IPS-20b (cell line): Measurements from ENCODE around the gene CARMIL1.

Source experiments
- H3K27ac ChIP-seq: one replicate; pipeline ENCODE4 v1.5.1; 2013; ENCODE audit warnings: low read length
- H3K27me3 ChIP-seq: 2 replicates; pipeline ENCODE4 v1.6.1; 2013; ENCODE audit warnings: mild to moderate bottlenecking, low read length, inconsistent platforms; ENCODE audit not compliant: insufficient read depth
- H3K36me3 ChIP-seq: 2 replicates; pipeline ENCODE4 v1.6.1; 2013; ENCODE audit warnings: low read depth, mild to moderate bottlenecking, inconsistent platforms, low read length, moderate library complexity; ENCODE audit not compliant: insufficient read depth
- H3K4me1 ChIP-seq: 2 replicates; pipeline ENCODE4 v1.6.1; 2013; ENCODE audit warnings: mild to moderate bottlenecking, control low read depth, inconsistent platforms, low read length, moderate library complexity; ENCODE audit not compliant: insufficient read depth
- H3K4me3 ChIP-seq: 2 replicates; pipeline ENCODE4 v1.5.1; 2013; ENCODE audit warnings: mild to moderate bottlenecking, low read length, inconsistent platforms
- H3K9ac ChIP-seq: 2 replicates; pipeline ENCODE4 v1.6.1; 2013; ENCODE audit warnings: low read depth, mild to moderate bottlenecking, inconsistent platforms, low read length, moderate library complexity
- H3K9me3 ChIP-seq: 2 replicates; pipeline ENCODE4 v1.6.1; 2013; ENCODE audit warnings: mild to moderate bottlenecking, low read depth, low read length, inconsistent platforms; ENCODE audit not compliant: insufficient read depth

The CARMIL1 gene

DNA sequence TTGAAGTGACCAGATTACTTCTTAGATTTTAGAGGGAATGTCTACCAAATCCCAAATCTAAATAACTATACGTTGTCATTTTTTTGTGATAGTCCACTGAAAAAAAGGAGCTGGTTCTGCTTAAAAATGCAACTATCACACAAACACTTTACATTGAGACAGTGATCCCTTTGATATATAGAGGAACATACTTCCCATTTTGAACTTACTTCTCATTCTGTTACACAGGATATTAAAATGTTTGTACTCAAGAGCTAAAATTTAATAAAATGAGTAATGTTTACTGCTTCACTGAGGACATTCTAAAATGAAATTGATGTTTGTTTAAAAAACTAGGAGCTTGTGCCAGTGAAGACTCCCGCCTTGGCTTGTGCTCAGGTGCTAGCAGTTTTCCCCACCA lies 174.1 kb downstream of the CARMIL1 start:
- Histone ChIP-seq H3K4me1 (peaks cover 28% of the 10 kb centered on the region; the same call in 1 of the 2 replicates), H3K27me3 (no peaks in the 10 kb centered on the region), H3K9me3 (no peaks in the 10 kb centered on the region), H3K4me3 (no peak overlapping the region), H3K27ac (no peak overlapping the region), H3K36me3 (no peaks in the 10 kb centered on the region), H3K9ac (no peak overlapping the region)

DNA sequence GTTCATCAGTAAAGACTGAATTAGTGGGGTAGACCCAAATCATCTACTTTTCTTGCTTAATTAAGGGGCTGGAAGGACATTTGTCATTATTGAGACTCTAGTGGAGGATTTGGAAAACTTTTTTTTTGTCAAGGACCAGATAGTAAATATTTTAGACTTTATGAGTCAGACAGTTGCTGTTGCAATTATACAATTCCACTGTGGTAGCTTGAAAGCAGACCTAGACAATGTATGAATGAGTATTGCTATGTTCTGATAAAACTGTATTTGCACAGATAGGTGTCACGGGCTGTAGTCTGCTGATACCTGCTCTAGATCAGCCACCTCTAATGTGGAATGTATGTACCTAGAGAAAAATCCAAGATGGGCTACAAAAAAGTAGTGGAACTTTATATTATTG lies 175.0 kb downstream of the CARMIL1 start:
- no peak overlapping the region for H3K27ac ChIP-seq

GRCh38 chr6:25456249-25457040 lies 177.3 kb downstream of the CARMIL1 start:
- H3K4me3 ChIP-seq: no peak overlapping the region
- H3K36me3 ChIP-seq: no peaks in the 10 kb centered on the region
- H3K9ac ChIP-seq: no peak overlapping the region
- H3K4me1 ChIP-seq: peaks cover 5% of the 10 kb centered on the region; the same call in 1 of the 2 replicates
- no peaks in the 10 kb centered on the region for H3K9me3 ChIP-seq
- no peak overlapping the region for H3K27ac ChIP-seq
- H3K27me3 ChIP-seq: no peaks in the 10 kb centered on the region

More for the DNA sequence above, 175.0 kb downstream of the CARMIL1 start:
- no peaks in the 10 kb centered on the region for H3K36me3 ChIP-seq
- no peaks in the 10 kb centered on the region for H3K27me3 ChIP-seq
- H3K4me1 ChIP-seq: peaks cover 20% of the 10 kb centered on the region; the same call in 1 of the 2 replicates
- H3K9ac ChIP-seq: no peak overlapping the region
- no peaks in the 10 kb centered on the region for H3K9me3 ChIP-seq
- H3K4me3 ChIP-seq: no peak overlapping the region

GRCh38 chr6:25457516-25457915 lies 178.3 kb downstream of the CARMIL1 start:
- no peak overlapping the region for H3K27ac ChIP-seq
- no peak overlapping the region for H3K4me3 ChIP-seq
- H3K4me1 ChIP-seq: peaks cover 9% of the 10 kb centered on the region; the same call in 1 of the 2 replicates
- H3K36me3 ChIP-seq: no peaks in the 10 kb centered on the region
- no peaks in the 10 kb centered on the region for H3K9me3 ChIP-seq
- H3K9ac ChIP-seq: no peak overlapping the region
- no peaks in the 10 kb centered on the region for H3K27me3 ChIP-seq

GRCh38 chr6:25458485-25458884 lies 179.3 kb downstream of the CARMIL1 start:
- H3K4me1 ChIP-seq: peaks cover 15% of the 10 kb centered on the region; the same call in 1 of the 2 replicates
- no peaks in the 10 kb centered on the region for H3K9me3 ChIP-seq
- no peak overlapping the region for H3K9ac ChIP-seq

GRCh38 chr6:25462235-25462897 lies 183.2 kb downstream of the CARMIL1 start:
- no peaks in the 10 kb centered on the region for H3K27me3 ChIP-seq
- no peaks in the 10 kb centered on the region for H3K36me3 ChIP-seq
- no peak overlapping the region; the same call in 1 of the 2 replicates for H3K9ac ChIP-seq
- no peaks in the 10 kb centered on the region for H3K9me3 ChIP-seq
- H3K27ac ChIP-seq: no peak overlapping the region
- peaks cover 22% of the 10 kb centered on the region; the same call in 1 of the 2 replicates for H3K4me1 ChIP-seq
- H3K4me3 ChIP-seq: peak overlapping the region; percentile 35

More at GRCh38 chr6:25458485-25458884, 179.3 kb downstream of the CARMIL1 start:
- Histone ChIP-seq H3K27me3 (no peaks in the 10 kb centered on the region), H3K4me3 (no peak overlapping the region), H3K27ac (no peak overlapping the region), H3K36me3 (no peaks in the 10 kb centered on the region)

DNA sequence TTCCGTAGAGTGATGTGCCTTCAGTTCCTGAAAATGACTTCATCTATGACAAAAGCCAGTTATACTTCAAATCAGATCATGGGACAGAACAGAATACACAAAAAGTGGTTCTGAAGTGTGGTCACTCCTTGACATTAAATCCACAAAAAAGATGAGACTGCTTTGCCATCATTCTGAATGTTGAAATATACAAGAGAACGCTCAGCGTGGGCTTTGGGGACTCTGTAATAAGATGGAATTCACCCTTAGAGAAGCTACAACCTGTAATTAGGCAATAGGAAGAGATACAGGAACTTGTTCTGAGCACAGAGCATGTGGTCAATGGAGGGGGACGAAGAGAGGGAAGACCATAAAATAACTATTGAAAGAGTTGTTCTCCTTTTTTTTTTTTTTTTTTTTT lies 184.3 kb downstream of the CARMIL1 start:
- Histone ChIP-seq H3K27me3 (no peaks in the 10 kb centered on the region), H3K9ac (no peak overlapping the region)

DNA sequence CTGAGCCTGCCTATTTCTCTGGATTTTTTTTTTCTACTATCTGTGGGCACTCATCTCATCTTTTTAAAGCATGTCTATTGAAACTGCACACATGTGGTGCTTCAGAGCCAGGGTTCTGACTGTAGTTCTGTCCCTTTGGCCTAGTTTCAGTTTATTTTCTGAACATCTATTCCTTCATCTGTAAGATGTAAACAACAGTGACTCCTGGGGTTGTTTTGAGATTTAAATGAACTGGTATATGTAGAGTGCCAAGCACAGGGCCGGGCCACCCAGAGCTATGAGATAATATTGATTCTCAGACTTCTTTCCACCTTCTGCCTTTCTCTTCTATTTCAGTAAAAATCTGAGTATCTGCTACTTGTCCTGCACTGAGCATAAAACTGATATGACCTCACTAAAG lies 185.1 kb downstream of the CARMIL1 start:
- Histone ChIP-seq H3K9ac (no peak overlapping the region), H3K9me3 (no peaks in the 10 kb centered on the region), H3K27ac (no peak overlapping the region), H3K4me1 (peaks cover 22% of the 10 kb centered on the region; the same call in 1 of the 2 replicates), H3K27me3 (no peaks in the 10 kb centered on the region), H3K36me3 (no peaks in the 10 kb centered on the region), H3K4me3 (no peak overlapping the region)

More for the DNA sequence above, 184.3 kb downstream of the CARMIL1 start:
- peaks cover 22% of the 10 kb centered on the region; the same call in 1 of the 2 replicates for H3K4me1 ChIP-seq
- H3K4me3 ChIP-seq: no peak overlapping the region
- H3K9me3 ChIP-seq: no peaks in the 10 kb centered on the region
- H3K36me3 ChIP-seq: no peaks in the 10 kb centered on the region
- no peak overlapping the region for H3K27ac ChIP-seq

DNA sequence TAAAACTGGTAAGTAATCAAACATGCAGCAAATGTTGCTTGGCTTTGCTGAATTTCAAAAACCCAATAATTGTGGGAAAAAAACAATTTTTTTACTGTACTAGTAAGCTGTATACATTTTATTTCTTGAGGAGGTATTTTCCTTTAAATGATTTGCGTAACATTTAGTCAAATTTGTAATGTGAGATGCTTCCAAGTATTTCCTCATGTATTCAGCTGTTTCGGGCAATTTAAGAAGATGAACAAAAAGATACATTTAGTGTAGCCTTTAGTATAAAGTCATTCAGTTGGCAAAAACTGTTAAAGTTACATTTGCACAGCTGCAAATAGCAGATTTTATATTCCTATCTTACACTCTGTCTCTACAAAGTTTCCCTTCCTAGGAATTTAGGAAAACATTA lies 186.8 kb downstream of the CARMIL1 start:
- Histone ChIP-seq H3K27me3 (no peaks in the 10 kb centered on the region), H3K4me1 (peaks cover 22% of the 10 kb centered on the region; the same call in 1 of the 2 replicates), H3K4me3 (no peak overlapping the region), H3K36me3 (no peaks in the 10 kb centered on the region), H3K9ac (no peak overlapping the region), H3K9me3 (no peaks in the 10 kb centered on the region), H3K27ac (no peak overlapping the region)

GRCh38 chr6:25468881-25469280 lies 189.7 kb downstream of the CARMIL1 start:
- H3K27ac ChIP-seq: no peak overlapping the region
- no peaks in the 10 kb centered on the region for H3K27me3 ChIP-seq
- peaks cover 14% of the 10 kb centered on the region for H3K36me3 ChIP-seq
- H3K9me3 ChIP-seq: no peaks in the 10 kb centered on the region
- no peak overlapping the region for H3K9ac ChIP-seq
- H3K4me3 ChIP-seq: no peak overlapping the region
- H3K4me1 ChIP-seq: peaks cover 5% of the 10 kb centered on the region; the same call in 1 of the 2 replicates

- Histone ChIP-seq H3K9me3 (no peaks in the 10 kb centered on the region), H3K36me3 (peaks cover 14% of the 10 kb centered on the region), H3K9ac (no peak overlapping the region), H3K27ac (no peak overlapping the region), H3K4me1 (no peaks in the 10 kb centered on the region; the same call in 1 of the 2 replicates), H3K27me3 (no peaks in the 10 kb centered on the region), H3K4me3 (no peak overlapping the region)
These were observed 190.7 kb downstream of the CARMIL1 start for GRCh38 chr6:25469797-25470388.
